Left ventricle myocardium inferior (tissue), 1 donor: ENCODE measurements around the gene CHMP1B. TPM values are rescaled to one million over a fixed set of nuclear protein-coding genes. Genes with fewer than 3 reads are reported as not detected.

ENCODE experiments used
- DNase-seq: peaks from one replicate; pipeline ENCODE4 v3.0.0-alpha.2; 2020
- H3K27ac ChIP-seq: fragments of 200-600 bp; replicated peaks from 2 replicates; pipeline ENCODE4 v1.8.0; 2021
- H3K27me3 ChIP-seq: fragments of 200-600 bp; 2 replicates; pipeline ENCODE4 v1.8.0; 2021; ENCODE audit warnings: low read depth
- H3K36me3 ChIP-seq: fragments of 200-600 bp; 2 replicates; pipeline ENCODE4 v1.8.0; 2021
- H3K4me1 ChIP-seq: fragments of 200-600 bp; 2 replicates; pipeline ENCODE4 v1.8.0; 2021
- H3K4me3 ChIP-seq: fragments of 200-600 bp; 2 replicates; pipeline ENCODE4 v1.8.0; 2021; ENCODE audit warnings: mild to moderate bottlenecking, moderate library complexity
- H3K9me3 ChIP-seq: fragments of 200-600 bp; replicated peaks from 2 replicates; pipeline ENCODE4 v1.8.0; 2021
- intact Hi-C: fragments of 100-400 bp; cut with micrococcal nuclease; formaldehyde crosslinking; loops from one replicate; pipeline ENCODE4 v1.11.0; 2022
- total RNA-seq: library from RNA; stranded (reverse); fragmentation: NEBNext Ultra II Directional; extraction: Animal tissue kit (Norgen Biotek cat#: 25700); gene quantifications from one replicate; pipeline ENCODE4 v1.2.1, GENCODE V29; 2021
- TF ChIP-seq, protein P1 (sequence below): fragments of 200-600 bp; IDR thresholded peaks from 2 replicates; pipeline ENCODE4 v1.8.0; 2021; ENCODE audit warnings: antibody characterized with exemption, mild to moderate bottlenecking, borderline replicate concordance
- donor health status: DM: no; HTN: yes; CAD: no; lungs with severe emphysema.

The CHMP1B gene
- total RNA-seq, 1 donor from 2014 or later, result 30.4 TPM

DNA sequence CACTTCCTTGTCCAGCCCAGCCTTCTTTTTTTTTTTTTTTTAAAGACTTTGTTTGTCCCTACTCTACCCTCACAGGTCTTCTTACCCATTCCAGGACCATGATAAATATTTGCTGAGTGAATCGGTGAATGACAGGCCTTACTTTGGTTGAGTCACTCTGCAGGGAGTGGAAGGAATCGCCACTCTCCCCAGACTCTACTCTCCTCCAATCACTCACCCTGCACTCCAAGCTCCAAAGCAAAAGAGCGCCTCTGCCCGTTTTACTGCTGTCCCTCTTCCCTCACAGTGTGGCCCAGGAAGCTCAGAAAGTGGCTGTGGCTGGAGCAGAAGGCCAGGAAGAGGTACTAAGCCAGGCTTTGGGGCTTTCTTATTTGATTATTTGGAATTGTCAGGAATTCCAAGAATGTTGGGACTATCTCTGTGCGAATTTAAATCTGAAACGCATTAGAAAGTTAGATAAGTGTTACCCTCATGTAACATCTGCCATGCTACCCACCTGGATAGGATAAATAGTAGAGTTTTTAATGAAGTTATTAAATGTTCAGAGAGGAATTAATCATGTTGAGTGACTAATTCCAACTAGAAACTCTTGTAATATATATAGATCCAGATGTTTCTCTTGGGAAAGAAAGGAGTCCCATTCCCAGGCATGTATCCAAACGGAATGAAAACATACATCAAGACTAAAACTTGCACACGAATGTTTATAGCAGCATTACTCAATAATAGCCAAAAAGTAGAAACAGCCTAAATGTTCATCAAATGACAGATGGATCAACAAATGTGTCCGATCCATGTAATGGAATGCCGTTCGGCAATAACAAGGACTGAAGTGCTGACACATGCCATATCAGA, 43.0 kb upstream of the CHMP1B start:
- H3K27me3 ChIP-seq, result no peaks in the 10 kb centered on the region
- H3K36me3 ChIP-seq, result no peaks in the 10 kb centered on the region
- TF ChIP-seq, protein P1, sequence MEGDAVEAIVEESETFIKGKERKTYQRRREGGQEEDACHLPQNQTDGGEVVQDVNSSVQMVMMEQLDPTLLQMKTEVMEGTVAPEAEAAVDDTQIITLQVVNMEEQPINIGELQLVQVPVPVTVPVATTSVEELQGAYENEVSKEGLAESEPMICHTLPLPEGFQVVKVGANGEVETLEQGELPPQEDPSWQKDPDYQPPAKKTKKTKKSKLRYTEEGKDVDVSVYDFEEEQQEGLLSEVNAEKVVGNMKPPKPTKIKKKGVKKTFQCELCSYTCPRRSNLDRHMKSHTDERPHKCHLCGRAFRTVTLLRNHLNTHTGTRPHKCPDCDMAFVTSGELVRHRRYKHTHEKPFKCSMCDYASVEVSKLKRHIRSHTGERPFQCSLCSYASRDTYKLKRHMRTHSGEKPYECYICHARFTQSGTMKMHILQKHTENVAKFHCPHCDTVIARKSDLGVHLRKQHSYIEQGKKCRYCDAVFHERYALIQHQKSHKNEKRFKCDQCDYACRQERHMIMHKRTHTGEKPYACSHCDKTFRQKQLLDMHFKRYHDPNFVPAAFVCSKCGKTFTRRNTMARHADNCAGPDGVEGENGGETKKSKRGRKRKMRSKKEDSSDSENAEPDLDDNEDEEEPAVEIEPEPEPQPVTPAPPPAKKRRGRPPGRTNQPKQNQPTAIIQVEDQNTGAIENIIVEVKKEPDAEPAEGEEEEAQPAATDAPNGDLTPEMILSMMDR, result no peak
- no peaks in the 10 kb centered on the region for H3K9me3 ChIP-seq
- intact Hi-C loops, result no loop called here
- no peak for DNase-seq
- no peaks in the 10 kb centered on the region for H3K4me1 ChIP-seq
- H3K27ac ChIP-seq, result no peak overlapping the region
- no peak overlapping the region for H3K4me3 ChIP-seq

DNA sequence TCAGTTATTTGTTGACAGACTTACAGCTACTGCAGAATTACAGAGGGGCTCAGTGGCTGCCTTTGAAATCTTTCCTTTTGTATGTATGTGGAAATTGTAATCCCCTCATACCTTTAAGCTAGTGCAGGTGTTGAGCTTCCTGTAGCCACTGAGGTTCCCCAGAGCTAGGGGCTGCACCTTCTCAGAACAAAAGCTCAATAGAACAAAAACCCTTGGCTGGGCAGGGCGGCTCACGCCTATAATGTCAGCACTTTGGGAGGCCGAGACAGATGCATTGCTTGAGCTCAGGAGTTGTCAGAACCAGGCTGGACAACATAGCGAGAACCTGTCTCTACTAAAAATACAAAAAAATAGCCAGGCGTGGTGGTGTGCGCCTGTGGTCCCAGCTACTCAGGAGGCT, 41.3 kb upstream of the CHMP1B start:
- Histone ChIP-seq H3K36me3 (no peaks in the 10 kb centered on the region), H3K4me3 (no peak overlapping the region), H3K9me3 (no peaks in the 10 kb centered on the region), H3K4me1 (no peaks in the 10 kb centered on the region), H3K27ac (no peak overlapping the region), H3K27me3 (no peaks in the 10 kb centered on the region)
- DNase-seq, result no peak
- TF ChIP-seq, protein P1, result no peak
- intact Hi-C loops, result no loop called here

DNA sequence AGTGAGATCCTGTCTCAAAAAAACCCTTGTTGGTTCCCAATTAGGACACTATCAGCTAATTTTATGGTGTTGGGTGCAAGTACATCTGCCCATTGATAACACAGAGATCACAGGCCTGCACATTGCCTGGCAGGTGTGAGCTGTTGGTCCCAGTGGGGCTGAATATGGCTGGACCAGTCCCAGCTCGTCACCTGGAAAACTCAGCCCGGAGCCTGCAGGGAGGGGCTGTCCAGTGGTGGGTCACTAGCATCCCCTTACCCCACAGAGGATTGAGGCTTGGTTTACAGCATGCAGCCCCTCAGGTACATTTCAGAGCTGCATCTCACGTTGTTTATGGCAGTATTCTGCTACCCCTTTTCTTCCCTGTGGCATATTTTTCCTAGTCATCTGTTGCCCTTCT, 40.8 kb upstream of the CHMP1B start:
- Histone ChIP-seq H3K4me3 (no peak overlapping the region), H3K9me3 (no peaks in the 10 kb centered on the region)
- intact Hi-C loops, result no loop called here

DNA sequence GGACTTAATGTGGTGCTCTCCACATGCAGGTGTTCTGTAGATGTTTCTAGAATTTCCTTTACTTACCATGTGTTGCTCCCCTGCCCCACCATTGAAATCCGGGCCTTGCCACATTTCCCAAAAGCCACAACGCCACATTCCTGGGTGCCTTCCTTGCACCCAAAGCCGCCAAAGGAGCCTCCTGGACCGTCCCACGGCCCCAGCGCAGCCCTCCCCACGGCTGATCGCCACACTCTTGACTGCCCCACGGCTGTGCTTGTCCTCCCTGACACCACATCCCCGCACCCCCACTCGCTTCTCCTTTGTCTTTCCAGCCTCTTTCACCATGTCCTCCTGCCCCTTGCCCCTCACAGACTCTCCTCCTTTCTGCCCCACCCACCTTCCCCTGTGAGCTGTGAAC, 40.2 kb upstream of the CHMP1B start:
- intact Hi-C loops, result no loop called here
- H3K4me1 ChIP-seq, result no peaks in the 10 kb centered on the region
- no peak for DNase-seq
- TF ChIP-seq, protein P1, result no peak
- H3K9me3 ChIP-seq, result no peaks in the 10 kb centered on the region
- no peaks in the 10 kb centered on the region for H3K27me3 ChIP-seq
- H3K4me3 ChIP-seq, result no peak overlapping the region
- no peak overlapping the region for H3K27ac ChIP-seq
- H3K36me3 ChIP-seq, result no peaks in the 10 kb centered on the region

More for the DNA sequence above, 40.8 kb upstream of the CHMP1B start:
- DNase-seq, result no peak
- TF ChIP-seq, protein P1, result no peak
- H3K36me3 ChIP-seq, result no peaks in the 10 kb centered on the region
- no peaks in the 10 kb centered on the region for H3K4me1 ChIP-seq
- no peaks in the 10 kb centered on the region for H3K27me3 ChIP-seq
- no peak overlapping the region for H3K27ac ChIP-seq

DNA sequence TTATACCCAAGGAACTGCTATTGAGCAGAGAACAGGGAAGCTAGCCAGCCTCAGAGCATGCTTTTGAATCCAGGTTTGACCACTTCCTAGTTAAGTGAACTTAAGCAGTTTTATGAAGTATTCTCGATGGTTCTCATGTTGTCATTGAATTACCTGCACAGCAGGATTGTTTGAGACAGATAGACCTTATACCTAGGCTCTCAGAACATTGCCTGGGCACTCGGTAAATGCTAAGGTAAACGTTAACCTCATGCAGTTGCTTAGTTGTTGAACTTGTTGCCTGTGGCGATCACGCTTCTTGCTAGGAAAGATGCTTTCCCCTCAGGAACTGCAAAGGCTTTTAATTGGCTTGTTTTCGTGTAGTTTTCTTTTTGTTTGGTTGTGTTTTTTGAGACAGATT, 34.0 kb upstream of the CHMP1B start:
- H3K9me3 ChIP-seq, result peaks cover 7% of the 10 kb centered on the region
- TF ChIP-seq, protein P1, result no peak
- intact Hi-C loops, result no loop called here

More for the DNA sequence above, 34.0 kb upstream of the CHMP1B start:
- Histone ChIP-seq H3K27ac (no peak overlapping the region), H3K4me1 (no peaks in the 10 kb centered on the region), H3K27me3 (no peaks in the 10 kb centered on the region), H3K4me3 (no peak overlapping the region), H3K36me3 (no peaks in the 10 kb centered on the region)
- no peak for DNase-seq
